ENCODE measurements around the gene PER1. TPM values are rescaled to one million over a fixed set of nuclear protein-coding genes. Genes with fewer than 3 reads are reported as not detected.

Gene PER1
- total and polyA plus RNA-seq, 2 of the 13 experiments (the other 11 are each of a cell fraction or from before 2014, with no cell fraction given), result 2.6 to 3.6 TPM

DNA sequence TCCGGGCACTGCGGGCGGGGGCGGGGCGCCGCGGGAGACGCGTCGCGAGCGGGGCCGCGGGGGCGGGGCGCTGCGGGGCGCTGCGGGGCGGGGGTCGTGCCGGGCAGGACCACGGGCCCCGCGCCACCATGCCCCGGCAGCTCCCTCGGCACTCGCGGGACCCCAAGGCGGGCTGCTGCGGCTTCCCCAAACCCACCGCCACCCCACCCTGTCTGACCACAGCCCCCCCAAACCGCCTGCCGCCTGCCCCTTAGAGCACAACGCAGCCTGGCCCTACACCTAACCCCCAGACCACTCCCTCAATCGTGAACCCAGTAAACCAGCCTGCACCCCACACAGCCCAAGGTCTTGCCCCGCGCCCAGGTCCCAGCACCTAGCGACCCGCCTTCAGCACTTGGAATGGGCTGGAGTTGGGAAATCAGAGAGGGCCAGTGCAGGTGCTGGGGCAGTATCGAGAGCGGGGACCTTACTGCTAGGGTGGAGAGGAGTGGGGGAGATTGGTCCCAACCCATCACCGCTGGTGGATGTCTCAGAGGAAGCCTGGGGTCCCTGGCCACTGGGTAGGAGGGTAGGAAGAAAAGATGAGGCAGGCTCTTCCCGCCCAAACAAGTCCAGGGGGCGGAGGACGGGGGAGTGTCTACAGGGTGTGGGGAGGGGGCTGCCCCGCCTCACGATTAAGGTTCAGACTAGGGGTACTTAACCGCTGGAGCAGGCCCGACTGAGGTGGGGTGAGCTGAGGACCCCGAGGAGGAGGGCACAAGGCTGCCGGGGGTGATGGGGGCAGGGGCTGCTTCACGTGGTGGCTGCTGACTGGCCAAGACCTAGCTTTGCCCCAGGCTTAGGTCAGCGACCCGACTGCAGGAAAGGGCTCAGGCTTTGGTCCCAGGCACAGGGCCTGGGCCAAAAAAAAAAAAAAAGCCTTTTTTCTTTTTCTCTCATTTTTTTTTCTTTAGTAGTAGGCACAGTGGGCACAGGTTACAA, 11.1 kb upstream of the PER1 start (continued):
- TF ChIP-seq, protein P1, sequence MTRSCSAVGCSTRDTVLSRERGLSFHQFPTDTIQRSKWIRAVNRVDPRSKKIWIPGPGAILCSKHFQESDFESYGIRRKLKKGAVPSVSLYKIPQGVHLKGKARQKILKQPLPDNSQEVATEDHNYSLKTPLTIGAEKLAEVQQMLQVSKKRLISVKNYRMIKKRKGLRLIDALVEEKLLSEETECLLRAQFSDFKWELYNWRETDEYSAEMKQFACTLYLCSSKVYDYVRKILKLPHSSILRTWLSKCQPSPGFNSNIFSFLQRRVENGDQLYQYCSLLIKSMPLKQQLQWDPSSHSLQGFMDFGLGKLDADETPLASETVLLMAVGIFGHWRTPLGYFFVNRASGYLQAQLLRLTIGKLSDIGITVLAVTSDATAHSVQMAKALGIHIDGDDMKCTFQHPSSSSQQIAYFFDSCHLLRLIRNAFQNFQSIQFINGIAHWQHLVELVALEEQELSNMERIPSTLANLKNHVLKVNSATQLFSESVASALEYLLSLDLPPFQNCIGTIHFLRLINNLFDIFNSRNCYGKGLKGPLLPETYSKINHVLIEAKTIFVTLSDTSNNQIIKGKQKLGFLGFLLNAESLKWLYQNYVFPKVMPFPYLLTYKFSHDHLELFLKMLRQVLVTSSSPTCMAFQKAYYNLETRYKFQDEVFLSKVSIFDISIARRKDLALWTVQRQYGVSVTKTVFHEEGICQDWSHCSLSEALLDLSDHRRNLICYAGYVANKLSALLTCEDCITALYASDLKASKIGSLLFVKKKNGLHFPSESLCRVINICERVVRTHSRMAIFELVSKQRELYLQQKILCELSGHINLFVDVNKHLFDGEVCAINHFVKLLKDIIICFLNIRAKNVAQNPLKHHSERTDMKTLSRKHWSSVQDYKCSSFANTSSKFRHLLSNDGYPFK (CRISPR knock-in tag; IDR thresholded peaks at IDR 0.05; ENCODE audit: borderline replicate concordance), result no peak
- no peak for TF ChIP-seq SMAD9 (CRISPR knock-in tag; IDR thresholded peaks at IDR 0.05)
- TF ChIP-seq SMARCE1 (IDR thresholded peaks at IDR 0.05; ENCODE audit: borderline replicate concordance), result no peak
- TF ChIP-seq HOXA9 (CRISPR knock-in tag; IDR thresholded peaks at IDR 0.05; ENCODE audit: borderline replicate concordance), result no peak
- 0 out of 2 replicates have a peak, but pooled peaks have one; percentile 7 for TF ChIP-seq POLR2AphosphoS5 (IDR thresholded peaks at IDR 0.05; ENCODE audit: low read depth, low read length)
- no peak for TF ChIP-seq ZNF703 (CRISPR knock-in tag; IDR thresholded peaks at IDR 0.05; ENCODE audit: borderline replicate concordance)
- TF ChIP-seq NFYC (CRISPR knock-in tag; IDR thresholded peaks at IDR 0.05), result no peak
- TF ChIP-seq MAF1 (CRISPR knock-in tag; IDR thresholded peaks at IDR 0.05; ENCODE audit: borderline replicate concordance), result no peak
- TF ChIP-seq, protein P2, sequence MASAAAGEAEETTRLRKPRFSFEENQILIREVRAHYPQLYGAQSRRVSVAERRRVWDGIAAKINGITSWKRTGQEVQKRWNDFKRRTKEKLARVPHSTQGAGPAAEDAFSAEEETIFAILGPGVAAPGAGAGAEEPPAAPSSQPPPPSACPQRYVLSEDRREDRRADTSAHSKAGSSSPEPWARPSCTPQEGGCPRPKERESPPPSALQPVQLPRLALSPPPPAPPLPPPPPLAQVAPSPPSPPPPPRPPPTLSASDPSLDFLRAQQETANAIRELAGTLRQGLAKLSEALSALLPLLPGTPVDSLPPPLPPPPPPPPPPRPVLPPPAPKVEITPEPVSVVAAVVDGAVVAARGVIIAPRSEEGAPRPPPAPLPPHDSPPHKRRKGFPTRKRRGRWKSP (CRISPR knock-in tag; IDR thresholded peaks at IDR 0.05), result peak; percentile 7; the same call in 1 of the 2 replicates
- 0 out of 2 replicates have a peak, but pooled peaks have one; percentile 11 for TF ChIP-seq ZNF543 (CRISPR knock-in tag; IDR thresholded peaks at IDR 0.05)
- TF ChIP-seq, protein P3, sequence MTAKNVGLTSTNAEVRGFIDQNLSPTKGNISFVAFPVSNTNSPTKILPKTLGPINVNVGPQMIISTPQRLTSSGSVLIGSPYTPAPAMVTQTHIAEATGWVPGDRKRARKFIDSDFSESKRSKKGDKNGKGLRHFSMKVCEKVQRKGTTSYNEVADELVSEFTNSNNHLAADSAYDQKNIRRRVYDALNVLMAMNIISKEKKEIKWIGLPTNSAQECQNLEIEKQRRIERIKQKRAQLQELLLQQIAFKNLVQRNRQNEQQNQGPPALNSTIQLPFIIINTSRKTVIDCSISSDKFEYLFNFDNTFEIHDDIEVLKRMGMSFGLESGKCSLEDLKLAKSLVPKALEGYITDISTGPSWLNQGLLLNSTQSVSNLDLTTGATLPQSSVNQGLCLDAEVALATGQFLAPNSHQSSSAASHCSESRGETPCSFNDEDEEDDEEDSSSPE (CRISPR knock-in tag; IDR thresholded peaks at IDR 0.05), result peak; percentile 49; the same call in 1 of the 2 replicates
- no peak for TF ChIP-seq TCF7L2 (IDR thresholded peaks at IDR 0.05; ENCODE audit: low read depth, low read length)
- TF ChIP-seq SRY (CRISPR knock-in tag; IDR thresholded peaks at IDR 0.05), result no peak
- no peak for TF ChIP-seq ZNF549 (CRISPR knock-in tag; IDR thresholded peaks at IDR 0.05)
- TF ChIP-seq AKAP8 (CRISPR knock-in tag; IDR thresholded peaks at IDR 0.05), result no peak
- TF ChIP-seq, protein P4, sequence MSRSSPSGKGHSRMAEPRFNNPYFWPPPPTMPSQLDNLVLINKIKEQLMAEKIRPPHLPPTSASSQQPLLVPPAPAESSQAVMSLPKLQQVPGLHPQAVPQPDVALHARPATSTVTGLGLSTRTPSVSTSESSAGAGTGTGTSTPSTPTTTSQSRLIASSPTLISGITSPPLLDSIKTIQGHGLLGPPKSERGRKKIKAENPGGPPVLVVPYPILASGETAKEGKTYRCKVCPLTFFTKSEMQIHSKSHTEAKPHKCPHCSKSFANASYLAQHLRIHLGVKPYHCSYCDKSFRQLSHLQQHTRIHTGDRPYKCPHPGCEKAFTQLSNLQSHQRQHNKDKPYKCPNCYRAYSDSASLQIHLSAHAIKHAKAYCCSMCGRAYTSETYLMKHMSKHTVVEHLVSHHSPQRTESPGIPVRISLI (CRISPR knock-in tag; IDR thresholded peaks at IDR 0.05; ENCODE audit: borderline replicate concordance), result peak; percentile 77; the same call in 1 of the 2 replicates
- peak in 1 of 2 experiments; percentile 56; a peak in 2 of 4 replicates for TF ChIP-seq POLR2A (IDR thresholded peaks at IDR 0.05; ENCODE audit: insufficient read depth in 1 of 2, low read depth in 2 of 2, low read length in 2 of 2)
- TF ChIP-seq ZNF749 (CRISPR knock-in tag; IDR thresholded peaks at IDR 0.05; ENCODE audit: borderline replicate concordance), result peak; percentile 20; the same call in 1 of the 2 replicates
- TF ChIP-seq, protein P5, sequence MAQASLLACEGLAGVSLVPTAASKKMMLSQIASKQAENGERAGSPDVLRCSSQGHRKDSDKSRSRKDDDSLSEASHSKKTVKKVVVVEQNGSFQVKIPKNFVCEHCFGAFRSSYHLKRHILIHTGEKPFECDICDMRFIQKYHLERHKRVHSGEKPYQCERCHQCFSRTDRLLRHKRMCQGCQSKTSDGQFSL (CRISPR knock-in tag; IDR thresholded peaks at IDR 0.05), result 0 out of 2 replicates have a peak, but pooled peaks have one; percentile 4
- TF ChIP-seq TCF12 (IDR thresholded peaks at IDR 0.05), result no peak
- no peak for TF ChIP-seq TCF12 (CRISPR knock-in tag; IDR thresholded peaks at IDR 0.05)
- TF ChIP-seq KAT8 (CRISPR knock-in tag; IDR thresholded peaks at IDR 0.05), result no peak

Measured in HepG2 (cell line).